Gastroesophageal sphincter (tissue), 3 donors: ENCODE data around the gene ARMH1.

Source experiments
- POLR2A ChIP-seq, 2 donors: fragments of 450-650 bp; IDR thresholded peaks; one replicate each; pipeline ENCODE4 v1.6.1; 2017; ENCODE audit warnings: antibody characterized with exemption in 2 of 2, mild to moderate bottlenecking in 2 of 2, moderate library complexity in 1 of 2
- TF ChIP-seq, protein P1 (sequence below), 4 experiments: fragments of 200-600 bp in 2 of 4; fragments of 450-650 bp in 2 of 4; sonication (generic) in 1 of 4; IDR thresholded peaks; one replicate each; pipeline ENCODE4 v1.5.1; 2017 to 2019; ENCODE audit warnings: antibody characterized with exemption in 4 of 4, mild to moderate bottlenecking in 2 of 4, moderate library complexity in 2 of 4

DNA sequence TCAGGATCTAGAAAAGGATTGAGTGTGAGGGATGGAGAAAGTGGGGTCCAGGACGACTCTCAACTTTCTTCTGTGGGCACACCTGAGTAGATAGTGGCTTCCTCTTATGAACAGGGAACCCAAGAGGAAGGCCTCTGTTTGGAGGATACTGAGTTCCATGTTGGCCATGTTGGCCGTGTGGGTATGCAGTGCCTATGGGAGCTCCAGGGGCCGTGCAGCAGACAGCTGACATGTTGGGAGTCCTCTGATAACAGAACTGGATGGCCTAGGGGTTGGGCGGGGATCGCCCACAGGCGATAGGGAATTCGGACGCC lies 43.2 kb upstream of the ARMH1 start:
- TF ChIP-seq POLR2A (IDR thresholded peaks at IDR 0.05) = no peak
- TF ChIP-seq, protein P1, sequence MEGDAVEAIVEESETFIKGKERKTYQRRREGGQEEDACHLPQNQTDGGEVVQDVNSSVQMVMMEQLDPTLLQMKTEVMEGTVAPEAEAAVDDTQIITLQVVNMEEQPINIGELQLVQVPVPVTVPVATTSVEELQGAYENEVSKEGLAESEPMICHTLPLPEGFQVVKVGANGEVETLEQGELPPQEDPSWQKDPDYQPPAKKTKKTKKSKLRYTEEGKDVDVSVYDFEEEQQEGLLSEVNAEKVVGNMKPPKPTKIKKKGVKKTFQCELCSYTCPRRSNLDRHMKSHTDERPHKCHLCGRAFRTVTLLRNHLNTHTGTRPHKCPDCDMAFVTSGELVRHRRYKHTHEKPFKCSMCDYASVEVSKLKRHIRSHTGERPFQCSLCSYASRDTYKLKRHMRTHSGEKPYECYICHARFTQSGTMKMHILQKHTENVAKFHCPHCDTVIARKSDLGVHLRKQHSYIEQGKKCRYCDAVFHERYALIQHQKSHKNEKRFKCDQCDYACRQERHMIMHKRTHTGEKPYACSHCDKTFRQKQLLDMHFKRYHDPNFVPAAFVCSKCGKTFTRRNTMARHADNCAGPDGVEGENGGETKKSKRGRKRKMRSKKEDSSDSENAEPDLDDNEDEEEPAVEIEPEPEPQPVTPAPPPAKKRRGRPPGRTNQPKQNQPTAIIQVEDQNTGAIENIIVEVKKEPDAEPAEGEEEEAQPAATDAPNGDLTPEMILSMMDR (IDR thresholded peaks at IDR 0.05) = no peak
